GM12874 (cell line): ENCODE results near the gene MVK.

Experiments
- TF ChIP-seq, protein P1 (sequence below): IDR thresholded peaks from 2 replicates; pipeline ENCODE4 v1.5.1; 2011; ENCODE audit warnings: low read depth, mild to moderate bottlenecking, control low read depth, low read length, moderate library complexity; ENCODE audit not compliant: insufficient read depth

MVK gene

DNA sequence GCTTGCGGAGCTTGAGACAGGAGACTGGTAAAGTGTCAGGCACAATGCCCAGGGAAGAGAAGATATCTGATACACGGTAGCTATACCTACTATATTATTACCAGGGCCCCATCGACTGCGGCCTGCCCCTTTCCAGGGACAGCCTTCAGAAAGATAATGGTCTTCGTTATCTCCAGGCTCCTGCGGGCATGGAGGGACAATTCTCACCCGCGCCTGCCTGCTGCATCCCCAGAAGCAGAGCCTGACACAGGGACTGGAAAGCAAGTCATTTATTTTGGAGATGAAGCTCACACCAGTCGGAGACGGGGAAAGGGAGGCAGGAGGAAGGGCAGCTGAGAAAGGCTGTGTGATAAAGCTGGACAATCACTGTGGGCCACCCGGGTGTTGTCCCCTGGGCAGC, 72.1 kb downstream of the MVK start:
- TF ChIP-seq, protein P1, sequence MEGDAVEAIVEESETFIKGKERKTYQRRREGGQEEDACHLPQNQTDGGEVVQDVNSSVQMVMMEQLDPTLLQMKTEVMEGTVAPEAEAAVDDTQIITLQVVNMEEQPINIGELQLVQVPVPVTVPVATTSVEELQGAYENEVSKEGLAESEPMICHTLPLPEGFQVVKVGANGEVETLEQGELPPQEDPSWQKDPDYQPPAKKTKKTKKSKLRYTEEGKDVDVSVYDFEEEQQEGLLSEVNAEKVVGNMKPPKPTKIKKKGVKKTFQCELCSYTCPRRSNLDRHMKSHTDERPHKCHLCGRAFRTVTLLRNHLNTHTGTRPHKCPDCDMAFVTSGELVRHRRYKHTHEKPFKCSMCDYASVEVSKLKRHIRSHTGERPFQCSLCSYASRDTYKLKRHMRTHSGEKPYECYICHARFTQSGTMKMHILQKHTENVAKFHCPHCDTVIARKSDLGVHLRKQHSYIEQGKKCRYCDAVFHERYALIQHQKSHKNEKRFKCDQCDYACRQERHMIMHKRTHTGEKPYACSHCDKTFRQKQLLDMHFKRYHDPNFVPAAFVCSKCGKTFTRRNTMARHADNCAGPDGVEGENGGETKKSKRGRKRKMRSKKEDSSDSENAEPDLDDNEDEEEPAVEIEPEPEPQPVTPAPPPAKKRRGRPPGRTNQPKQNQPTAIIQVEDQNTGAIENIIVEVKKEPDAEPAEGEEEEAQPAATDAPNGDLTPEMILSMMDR, result no peak
